OCI-LY1 (cell line): Measurements from ENCODE around the gene POLG.

ENCODE experiments used
- EZH2 ChIP-seq: fragments of 200-600 bp; sonication (generic), shearing (Covaris generic); IDR thresholded peaks from 2 replicates; pipeline ENCODE4 v1.8.0; 2017; ENCODE audit warnings: borderline replicate concordance, mixed run types, mild to moderate bottlenecking, antibody characterized with exemption, low read length, moderate library complexity, mixed read lengths
- TF ChIP-seq, protein P1 (sequence below): fragments of 200-600 bp; sonication (generic), shearing (Covaris generic); IDR thresholded peaks from 2 replicates; pipeline ENCODE4 v1.5.1; 2017; ENCODE audit warnings: mild to moderate bottlenecking, antibody characterized with exemption, low read length, moderate library complexity, mixed read lengths

DNA sequence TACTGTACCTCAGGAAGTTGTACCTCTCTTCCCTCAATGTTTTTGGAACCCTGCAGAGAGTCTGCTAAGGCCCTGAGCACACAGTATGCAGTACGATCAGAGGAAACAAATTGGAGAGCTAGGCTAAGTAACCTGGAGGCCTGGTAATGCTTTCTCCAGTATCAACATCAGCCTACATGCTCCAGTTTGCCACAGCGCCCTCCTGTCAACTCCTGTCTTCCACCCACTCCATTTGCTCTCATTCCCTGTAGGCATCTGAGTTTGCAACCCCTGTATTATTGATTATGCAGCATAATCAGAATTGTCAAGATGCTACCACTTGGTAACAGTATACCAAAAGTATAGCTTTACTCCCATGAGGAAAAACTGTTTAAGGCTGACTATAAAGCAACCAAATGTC, 14.4 kb downstream of the POLG start:
- no peak for TF ChIP-seq EZH2
- TF ChIP-seq, protein P1, sequence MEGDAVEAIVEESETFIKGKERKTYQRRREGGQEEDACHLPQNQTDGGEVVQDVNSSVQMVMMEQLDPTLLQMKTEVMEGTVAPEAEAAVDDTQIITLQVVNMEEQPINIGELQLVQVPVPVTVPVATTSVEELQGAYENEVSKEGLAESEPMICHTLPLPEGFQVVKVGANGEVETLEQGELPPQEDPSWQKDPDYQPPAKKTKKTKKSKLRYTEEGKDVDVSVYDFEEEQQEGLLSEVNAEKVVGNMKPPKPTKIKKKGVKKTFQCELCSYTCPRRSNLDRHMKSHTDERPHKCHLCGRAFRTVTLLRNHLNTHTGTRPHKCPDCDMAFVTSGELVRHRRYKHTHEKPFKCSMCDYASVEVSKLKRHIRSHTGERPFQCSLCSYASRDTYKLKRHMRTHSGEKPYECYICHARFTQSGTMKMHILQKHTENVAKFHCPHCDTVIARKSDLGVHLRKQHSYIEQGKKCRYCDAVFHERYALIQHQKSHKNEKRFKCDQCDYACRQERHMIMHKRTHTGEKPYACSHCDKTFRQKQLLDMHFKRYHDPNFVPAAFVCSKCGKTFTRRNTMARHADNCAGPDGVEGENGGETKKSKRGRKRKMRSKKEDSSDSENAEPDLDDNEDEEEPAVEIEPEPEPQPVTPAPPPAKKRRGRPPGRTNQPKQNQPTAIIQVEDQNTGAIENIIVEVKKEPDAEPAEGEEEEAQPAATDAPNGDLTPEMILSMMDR: no peak
